Breast epithelium (tissue), 4 donors: ENCODE results near the gene CTR9. TPM values are rescaled to one million over a fixed set of nuclear protein-coding genes. Genes with fewer than 3 reads are reported as not detected.

Experiments used
- DNase-seq, 2 donors: peaks; one replicate each; pipeline ENCODE4 v3.0.0-alpha.2; 2019; ENCODE audit warnings: low spot score in 2 of 2
- H3K27ac ChIP-seq, 2 donors: fragments of 200-600 bp; sonication (generic) in 1 of 2; one replicate each; pipeline ENCODE4 v1.5.1; 2016 to 2019; ENCODE audit warnings: mild to moderate bottlenecking in 1 of 2
- H3K27me3 ChIP-seq, 2 donors: fragments of 200-600 bp; sonication (generic) in 1 of 2; one replicate each; pipeline versions ENCODE4 v1.5.1 to v1.6.0; 2017 to 2019; ENCODE audit warnings: control low read depth in 1 of 2, mild to moderate bottlenecking in 1 of 2
- H3K36me3 ChIP-seq: fragments of 200-600 bp; one replicate; pipeline ENCODE4 v1.5.1; 2019
- H3K4me1 ChIP-seq, 2 donors: fragments of 200-600 bp; sonication (generic); one replicate each; pipeline ENCODE4 v1.5.1; 2016 to 2019; ENCODE audit warnings: control low read depth in 1 of 2
- H3K4me3 ChIP-seq, 3 donors: fragments of 200-600 bp; sonication (generic); 1 replicate in 2 of 3; 2 replicates in 1 of 3; pipeline ENCODE4 v1.5.1; 2016 to 2019; ENCODE audit warnings: mild to moderate bottlenecking in 3 of 3, moderate library complexity in 2 of 3
- H3K9me3 ChIP-seq, 2 donors: fragments of 200-600 bp; sonication (generic) in 1 of 2; one replicate each; pipeline ENCODE4 v1.5.1; 2016 to 2019; ENCODE audit warnings: control low read depth in 1 of 2
- CTCF ChIP-seq, 3 donors: fragments of 450-650 bp; IDR thresholded peaks; one replicate each; pipeline ENCODE4 v1.5.1; 2016 to 2017; ENCODE audit warnings: antibody characterized with exemption in 3 of 3, mild to moderate bottlenecking in 3 of 3, moderate library complexity in 3 of 3
- POLR2A ChIP-seq: fragments of 450-650 bp; IDR thresholded peaks from one replicate; pipeline ENCODE4 v1.6.1; 2016; ENCODE audit warnings: antibody characterized with exemption, mild to moderate bottlenecking, moderate library complexity
- POLR2AphosphoS5 ChIP-seq, 3 donors: sonication (generic); formaldehyde crosslinking; IDR thresholded peaks; one replicate each; pipeline ENCODE4 v1.6.1; 2017; ENCODE audit warnings: antibody characterized with exemption in 3 of 3
- intact Hi-C: fragments of 100-400 bp; cut with DNase I; formaldehyde crosslinking; loops from one replicate; pipeline ENCODE4 v1.15.1; 2023; ENCODE audit warnings: low total_unique reads
- total RNA-seq, 3 donors: library from RNA; depleted of rRNA; stranded (reverse); fragments of >200 nt; gene quantifications; one replicate each; pipeline ENCODE4 v1.1.0, GENCODE V29; 2016

The CTR9 gene
- total RNA-seq, 3 donors from 2014 or later, result 24.6 to 35.0 (median 28.5) TPM

DNA sequence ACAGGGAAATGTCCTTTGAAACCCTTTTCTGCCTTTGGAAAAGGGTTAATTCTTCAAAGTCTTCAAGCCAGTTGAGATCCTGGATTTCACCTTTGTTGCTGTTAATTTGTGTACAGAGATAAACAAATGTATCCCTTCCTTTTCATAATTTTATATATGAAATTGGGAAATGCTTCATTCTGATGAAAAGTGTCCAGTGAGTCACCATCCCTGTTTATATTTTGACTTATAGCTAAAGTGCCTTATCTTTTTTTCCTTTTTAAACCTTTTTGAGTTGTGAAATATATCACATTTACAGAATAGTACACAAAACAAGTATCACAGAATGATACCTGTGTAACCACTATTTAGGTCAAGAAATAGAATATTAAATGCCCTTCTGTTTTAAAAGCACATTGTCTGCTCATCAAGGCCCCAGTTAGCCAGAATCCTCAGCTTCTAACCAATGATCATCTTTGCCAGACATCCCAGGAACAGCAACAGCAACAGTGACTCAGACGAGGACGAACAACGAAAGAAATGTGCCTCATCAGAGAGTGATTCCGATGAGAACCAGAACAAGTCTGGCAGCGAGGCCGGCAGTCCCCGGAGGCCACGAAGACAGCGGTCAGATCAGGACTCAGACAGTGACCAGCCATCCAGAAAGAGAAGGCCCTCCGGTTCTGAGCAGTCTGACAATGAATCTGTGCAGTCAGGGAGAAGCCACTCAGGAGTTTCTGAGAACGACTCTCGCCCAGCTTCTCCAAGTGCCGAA, 27.3 kb downstream of the CTR9 start:
- no peaks in the 10 kb centered on the region for H3K27me3 ChIP-seq
- intact Hi-C loops, result no loop called here
- DNase-seq, result no peak

GRCh38 chr11:10779086-10779485, 28.0 kb downstream of the CTR9 start:
- no peaks in the 10 kb centered on the region for H3K4me1 ChIP-seq
- no peaks in the 10 kb centered on the region for H3K36me3 ChIP-seq
- no peak for TF ChIP-seq POLR2AphosphoS5 (IDR thresholded peaks at IDR 0.05)
- no peak for TF ChIP-seq CTCF (IDR thresholded peaks at IDR 0.05)
- TF ChIP-seq POLR2A, result no peak
- no peak for DNase-seq
- H3K9me3 ChIP-seq, result no peaks in the 10 kb centered on the region
- no peak overlapping the region for H3K4me3 ChIP-seq
- peak overlapping the region; percentile 45 to 81 for H3K27ac ChIP-seq
- no peaks in the 10 kb centered on the region for H3K27me3 ChIP-seq
- intact Hi-C loops, result no loop called here

More for the DNA sequence above, 27.3 kb downstream of the CTR9 start:
- H3K9me3 ChIP-seq, result no peaks in the 10 kb centered on the region
- no peaks in the 10 kb centered on the region for H3K36me3 ChIP-seq
- H3K4me3 ChIP-seq, result no peak overlapping the region
- H3K27ac ChIP-seq, result peak overlapping the region; percentile 45 to 81
- TF ChIP-seq CTCF (IDR thresholded peaks at IDR 0.05), result no peak
- TF ChIP-seq POLR2AphosphoS5 (IDR thresholded peaks at IDR 0.05), result peak in 2 of 3 donors; percentile 18 to 59
- no peaks in the 10 kb centered on the region for H3K4me1 ChIP-seq

- Histone ChIP-seq H3K4me1 (no peaks in the 10 kb centered on the region), H3K36me3 (no peaks in the 10 kb centered on the region), H3K27ac (peak overlapping the region in 1 of 2 donors; percentile 19), H3K4me3 (no peak overlapping the region), H3K27me3 (no peaks in the 10 kb centered on the region), H3K9me3 (no peaks in the 10 kb centered on the region)
- TF ChIP-seq POLR2AphosphoS5 (IDR thresholded peaks at IDR 0.05) (no peak), CTCF (IDR thresholded peaks at IDR 0.05) (no peak), POLR2A (no peak)
- intact Hi-C loops, result no loop called here
- no peak for DNase-seq
Measured at GRCh38 chr11:10780040-10780439, 29.0 kb downstream of the CTR9 start.

- no peak for DNase-seq
- TF ChIP-seq POLR2A, result no peak
- no peak for TF ChIP-seq POLR2AphosphoS5 (IDR thresholded peaks at IDR 0.05)
- no peak for TF ChIP-seq CTCF (IDR thresholded peaks at IDR 0.05)
- Histone ChIP-seq H3K4me3 (no peak overlapping the region), H3K9me3 (no peaks in the 10 kb centered on the region), H3K36me3 (no peaks in the 10 kb centered on the region), H3K27me3 (no peaks in the 10 kb centered on the region), H3K4me1 (no peaks in the 10 kb centered on the region), H3K27ac (no peak overlapping the region)
- intact Hi-C loops, result no loop called here
Measured at GRCh38 chr11:10784232-10785145, 33.4 kb downstream of the CTR9 start.

GRCh38 chr11:10785146-10785474, 34.1 kb downstream of the CTR9 start:
- DNase-seq, result no peak
- H3K4me3 ChIP-seq, result no peak overlapping the region
- no peaks in the 10 kb centered on the region for H3K9me3 ChIP-seq
- no peaks in the 10 kb centered on the region for H3K4me1 ChIP-seq
- H3K27ac ChIP-seq, result no peak overlapping the region
- TF ChIP-seq POLR2A, result no peak
- no peak for TF ChIP-seq POLR2AphosphoS5 (IDR thresholded peaks at IDR 0.05)
- no peak for TF ChIP-seq CTCF (IDR thresholded peaks at IDR 0.05)
- H3K27me3 ChIP-seq, result no peaks in the 10 kb centered on the region
- no peaks in the 10 kb centered on the region for H3K36me3 ChIP-seq
- intact Hi-C loops, result no loop called here
